Spleen (tissue), 7 donors: Measurements from ENCODE around the gene AKAP7.

Source experiments
- POLR2A ChIP-seq, 3 donors: fragments of 450-650 bp; IDR thresholded peaks; one replicate each; pipeline ENCODE4 v1.5.1; 2017; ENCODE audit warnings: antibody characterized with exemption in 3 of 3, mild to moderate bottlenecking in 1 of 3
- TF ChIP-seq, protein P1 (sequence below), 11 experiments: fragments of 200-600 bp in 7 of 11; fragments of 450-650 bp in 4 of 11; sonication (generic) in 4 of 11; IDR thresholded peaks in 8 of 11; conservative IDR thresholded peaks in 3 of 11; 1 replicate in 7 of 11; 2 replicates in 4 of 11; pipeline versions ENCODE4 v1.4.0 to v1.8.0; 2016 to 2021; ENCODE audit warnings: antibody characterized with exemption in 11 of 11, inconsistent platforms in 4 of 11, mild to moderate bottlenecking in 1 of 11
- donor health status: DM: no; HTN: no; CAD: no; lungs with moderate emphysema.
- donor health status: DM: no; HTN: no; CAD: no.
- donor health status: DM: no; HTN: no; CAD: no.

DNA sequence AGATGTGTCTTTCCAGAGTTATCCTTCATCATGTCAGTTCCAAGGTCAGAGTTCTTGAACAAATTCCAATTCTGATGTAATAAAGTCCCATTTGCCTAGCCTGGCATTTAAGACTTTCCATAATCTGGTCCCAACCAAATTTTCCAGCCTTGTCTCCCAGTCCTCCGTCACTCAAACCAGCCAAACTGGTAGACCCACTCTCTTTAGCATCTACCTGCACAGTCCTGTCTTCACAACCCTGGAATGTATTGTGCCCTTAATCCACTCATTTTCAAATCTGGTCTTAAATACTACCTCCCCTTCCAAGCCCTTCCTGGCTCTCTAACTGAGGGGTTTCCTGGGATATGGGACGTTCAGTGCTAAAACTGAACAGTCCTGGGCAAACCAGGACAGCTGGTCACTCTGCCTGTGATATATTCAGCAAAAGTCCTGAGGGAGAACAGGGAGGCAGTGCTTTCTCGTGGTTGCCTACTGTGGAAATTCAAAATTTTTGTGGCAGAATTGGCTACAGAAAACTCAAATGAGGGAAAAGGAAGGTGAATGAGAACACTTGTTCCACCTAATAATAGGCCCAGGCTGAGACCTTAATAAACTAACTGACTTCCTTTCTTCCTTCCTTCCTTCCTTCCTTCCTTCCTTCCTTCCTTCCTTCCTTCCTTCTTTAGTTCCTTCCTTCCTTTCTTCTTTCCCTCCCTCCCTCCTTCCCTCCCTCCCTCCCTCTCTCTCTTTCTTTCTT lies 10.8 kb upstream of the AKAP7 start:
- TF ChIP-seq, protein P1, sequence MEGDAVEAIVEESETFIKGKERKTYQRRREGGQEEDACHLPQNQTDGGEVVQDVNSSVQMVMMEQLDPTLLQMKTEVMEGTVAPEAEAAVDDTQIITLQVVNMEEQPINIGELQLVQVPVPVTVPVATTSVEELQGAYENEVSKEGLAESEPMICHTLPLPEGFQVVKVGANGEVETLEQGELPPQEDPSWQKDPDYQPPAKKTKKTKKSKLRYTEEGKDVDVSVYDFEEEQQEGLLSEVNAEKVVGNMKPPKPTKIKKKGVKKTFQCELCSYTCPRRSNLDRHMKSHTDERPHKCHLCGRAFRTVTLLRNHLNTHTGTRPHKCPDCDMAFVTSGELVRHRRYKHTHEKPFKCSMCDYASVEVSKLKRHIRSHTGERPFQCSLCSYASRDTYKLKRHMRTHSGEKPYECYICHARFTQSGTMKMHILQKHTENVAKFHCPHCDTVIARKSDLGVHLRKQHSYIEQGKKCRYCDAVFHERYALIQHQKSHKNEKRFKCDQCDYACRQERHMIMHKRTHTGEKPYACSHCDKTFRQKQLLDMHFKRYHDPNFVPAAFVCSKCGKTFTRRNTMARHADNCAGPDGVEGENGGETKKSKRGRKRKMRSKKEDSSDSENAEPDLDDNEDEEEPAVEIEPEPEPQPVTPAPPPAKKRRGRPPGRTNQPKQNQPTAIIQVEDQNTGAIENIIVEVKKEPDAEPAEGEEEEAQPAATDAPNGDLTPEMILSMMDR (IDR thresholded peaks at IDR 0.05 in 8 of 11, conservative IDR thresholded peaks at IDR 0.05 in 3 of 11) = no peak
- no peak for TF ChIP-seq POLR2A (IDR thresholded peaks at IDR 0.05)
